Astrocyte of the cerebellum (primary cell): ENCODE measurements around the gene SNX7.
A peak's percentile ranks its signal among the peaks of the same experiment; 100 is the strongest.

Experiments
- DNase-seq: peaks from one replicate; pipeline ENCODE4 v3.0.0-alpha.2; 2011; ENCODE audit warnings: low read depth
- H3K4me3 ChIP-seq: 2 replicates; pipeline ENCODE4 v1.5.1; 2011; ENCODE audit warnings: mild to moderate bottlenecking, low read depth, low read length, moderate library complexity
- in situ Hi-C: cut with HindIII; loops from 2 replicates; pipeline ENCODE4 v1.10.0; 2017; ENCODE audit warnings: low sequenced_read_pairs
- TF ChIP-seq, protein P1 (sequence below): IDR thresholded peaks from 2 replicates; pipeline ENCODE4 v1.5.1; 2012; ENCODE audit warnings: low read length, low read depth, moderate library complexity, mild to moderate bottlenecking; ENCODE audit errors: missing control alignments

SNX7 gene

DNA sequence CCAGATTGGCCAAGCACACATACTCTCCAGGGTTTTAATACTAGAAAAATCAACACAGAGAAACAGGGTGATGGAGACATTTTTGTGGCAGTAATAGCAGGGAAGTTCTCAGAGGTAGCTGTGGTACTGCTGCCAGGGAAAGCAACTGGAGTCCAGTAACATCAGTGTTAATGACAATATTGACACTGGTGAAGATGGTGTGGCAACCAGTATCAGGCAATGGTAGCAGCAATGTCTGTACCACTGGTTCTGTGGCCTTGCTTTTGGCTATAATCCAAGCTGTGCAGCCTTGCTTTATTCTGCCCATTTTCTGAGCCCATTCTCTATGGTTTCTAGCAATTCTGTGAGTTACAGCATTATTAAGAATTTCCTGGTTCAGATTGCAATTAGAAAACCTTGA lies 1.6 kb upstream of the SNX7 start:
- no peak overlapping the region for H3K4me3 ChIP-seq
- in situ Hi-C loops, result no loop called here
- no peak for DNase-seq
- TF ChIP-seq, protein P1, sequence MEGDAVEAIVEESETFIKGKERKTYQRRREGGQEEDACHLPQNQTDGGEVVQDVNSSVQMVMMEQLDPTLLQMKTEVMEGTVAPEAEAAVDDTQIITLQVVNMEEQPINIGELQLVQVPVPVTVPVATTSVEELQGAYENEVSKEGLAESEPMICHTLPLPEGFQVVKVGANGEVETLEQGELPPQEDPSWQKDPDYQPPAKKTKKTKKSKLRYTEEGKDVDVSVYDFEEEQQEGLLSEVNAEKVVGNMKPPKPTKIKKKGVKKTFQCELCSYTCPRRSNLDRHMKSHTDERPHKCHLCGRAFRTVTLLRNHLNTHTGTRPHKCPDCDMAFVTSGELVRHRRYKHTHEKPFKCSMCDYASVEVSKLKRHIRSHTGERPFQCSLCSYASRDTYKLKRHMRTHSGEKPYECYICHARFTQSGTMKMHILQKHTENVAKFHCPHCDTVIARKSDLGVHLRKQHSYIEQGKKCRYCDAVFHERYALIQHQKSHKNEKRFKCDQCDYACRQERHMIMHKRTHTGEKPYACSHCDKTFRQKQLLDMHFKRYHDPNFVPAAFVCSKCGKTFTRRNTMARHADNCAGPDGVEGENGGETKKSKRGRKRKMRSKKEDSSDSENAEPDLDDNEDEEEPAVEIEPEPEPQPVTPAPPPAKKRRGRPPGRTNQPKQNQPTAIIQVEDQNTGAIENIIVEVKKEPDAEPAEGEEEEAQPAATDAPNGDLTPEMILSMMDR, result no peak

DNA sequence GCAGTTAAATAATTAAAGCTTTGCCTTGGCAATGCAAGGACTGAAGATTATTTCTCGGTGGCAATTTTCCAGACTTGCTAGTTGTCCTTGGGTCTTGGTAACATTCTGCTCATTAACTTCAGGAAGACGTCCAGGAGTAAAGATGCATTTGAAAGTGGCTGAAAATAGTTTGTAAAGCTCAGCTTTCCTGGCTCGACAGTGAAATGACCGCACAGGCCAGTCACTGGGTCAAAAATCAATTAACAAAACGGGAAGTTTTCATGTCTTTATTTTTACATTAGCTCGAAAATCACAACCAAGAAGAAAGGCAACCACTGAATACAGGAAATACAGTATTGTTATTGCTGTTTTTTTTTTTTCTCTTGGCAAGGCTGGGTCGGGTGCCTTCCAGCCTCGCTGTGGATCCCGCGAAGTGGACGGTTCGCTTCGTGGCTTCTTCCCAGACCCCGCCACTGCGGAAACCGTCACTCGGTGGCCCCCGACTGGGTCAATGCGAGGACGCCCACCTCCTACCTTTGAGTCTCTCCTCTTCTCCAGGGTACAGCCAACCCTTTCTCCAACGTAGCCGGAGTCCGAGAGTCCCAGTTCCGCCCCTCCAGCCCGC lies 479 bp upstream of the SNX7 start:
- H3K4me3 ChIP-seq, result peak overlapping the region; percentile 69
- in situ Hi-C loops, result no loop called here
- TF ChIP-seq, protein P1, result no peak
- DNase-seq, result no peak

DNA sequence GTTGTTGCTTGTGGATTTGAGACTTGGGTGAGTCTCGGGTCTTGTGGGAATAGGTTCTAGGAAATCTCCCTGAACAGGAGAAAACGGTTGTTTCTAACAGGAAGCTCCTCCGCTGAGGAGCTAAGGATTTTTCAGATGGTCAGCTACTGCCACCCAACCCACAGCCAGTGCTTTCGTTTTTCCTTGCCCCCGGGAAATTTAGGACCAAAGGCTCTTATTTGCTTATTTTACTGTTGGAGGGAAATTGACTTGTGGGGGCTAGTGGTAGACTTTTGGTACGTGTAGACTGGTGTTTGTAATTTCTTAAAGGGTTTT lies 792 bp downstream of the SNX7 start:
- TF ChIP-seq, protein P1, result no peak
- in situ Hi-C loops, result no loop called here
- peak overlapping the region; percentile 69 for H3K4me3 ChIP-seq
- peak; percentile 28 for DNase-seq

DNA sequence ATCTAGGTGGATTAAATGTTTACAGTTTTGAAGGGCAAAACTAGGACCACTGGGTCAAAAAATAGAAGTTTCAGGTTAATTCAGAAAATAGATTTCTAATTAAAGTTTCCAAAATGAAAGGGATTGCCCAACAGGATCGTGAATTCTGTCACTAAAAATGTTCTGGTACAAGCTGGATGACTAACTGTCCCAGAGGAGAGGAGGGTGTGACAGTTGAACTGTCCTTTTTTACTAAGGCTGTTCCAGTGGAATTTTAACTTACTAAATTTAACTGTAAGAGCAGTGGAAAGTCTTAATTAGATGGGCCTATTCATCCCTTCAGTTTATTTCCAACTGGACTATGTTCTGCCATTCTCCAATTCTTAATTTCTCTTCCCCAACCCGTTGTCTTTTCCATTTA lies 7.2 kb downstream of the SNX7 start:
- in situ Hi-C loops, result no loop called here
- no peak overlapping the region for H3K4me3 ChIP-seq
- no peak for DNase-seq
- TF ChIP-seq, protein P1, result no peak

DNA sequence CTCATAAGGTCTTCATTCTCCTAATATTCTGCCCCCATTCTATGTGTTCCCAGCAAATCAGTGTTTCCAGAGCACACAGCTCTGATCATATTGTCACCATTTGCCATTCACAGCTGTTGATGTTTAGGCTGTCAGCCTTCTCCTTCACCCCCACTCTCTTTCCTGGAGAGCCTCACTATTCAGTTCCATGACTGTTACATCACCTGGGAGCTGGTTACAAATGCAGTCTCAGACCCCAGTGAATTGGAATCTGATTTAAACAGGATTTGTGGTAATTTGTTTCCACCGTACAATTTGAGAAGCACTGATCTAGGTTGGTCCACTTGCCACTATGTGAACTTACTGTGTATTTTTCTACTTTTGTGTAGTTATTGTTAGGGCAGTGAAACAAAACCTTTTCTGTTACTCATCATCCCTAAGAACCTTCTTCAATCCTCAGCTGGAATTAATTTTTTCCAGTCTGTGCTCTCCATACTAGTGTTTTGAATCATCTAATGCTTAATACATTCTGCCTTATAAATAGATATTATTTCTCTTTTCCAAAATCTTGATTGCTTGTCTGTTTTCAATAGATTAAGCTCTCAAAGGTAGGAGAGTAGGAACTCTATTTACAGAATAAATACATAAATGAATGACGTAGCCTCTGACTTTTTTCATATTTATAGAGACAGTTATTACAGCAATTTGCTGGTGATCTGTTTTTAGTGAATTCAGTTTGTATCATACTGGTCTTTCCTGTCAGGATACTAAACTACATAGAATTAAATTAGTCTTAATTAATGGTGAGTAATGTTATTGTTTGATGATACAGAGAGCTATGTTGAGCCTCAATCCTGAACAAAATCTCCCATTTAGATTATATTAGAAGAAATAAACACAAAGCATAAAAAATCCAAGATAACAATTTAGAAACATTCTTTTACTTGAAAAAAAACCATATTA lies 8.1 kb downstream of the SNX7 start:
- DNase-seq, result peak; percentile 54
- no peak overlapping the region for H3K4me3 ChIP-seq
- TF ChIP-seq, protein P1, result no peak
- in situ Hi-C loops, result no loop called here

DNA sequence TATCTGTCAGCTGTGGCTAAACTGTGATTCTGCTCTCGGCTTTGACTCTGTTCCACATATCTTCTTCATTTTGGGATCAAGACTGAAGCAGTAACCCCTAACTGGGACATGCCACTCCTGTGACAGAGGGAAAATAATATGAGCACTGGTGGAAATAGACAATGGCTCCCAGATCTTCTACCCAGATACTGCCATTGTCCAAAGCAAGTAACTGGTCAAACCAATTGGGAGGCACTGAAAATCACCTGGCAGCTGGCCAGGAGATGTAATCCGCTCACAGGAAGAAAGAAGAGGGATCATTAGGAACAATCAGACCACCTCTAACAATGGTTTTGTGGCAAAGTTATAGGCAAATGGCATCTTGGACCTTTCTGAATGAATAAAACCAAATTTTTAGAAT lies 10.7 kb downstream of the SNX7 start:
- in situ Hi-C loops, result no loop called here
- TF ChIP-seq, protein P1, result no peak
- H3K4me3 ChIP-seq, result no peak overlapping the region
- no peak for DNase-seq
